Measurements from ENCODE around the gene PPARG.

DNA sequence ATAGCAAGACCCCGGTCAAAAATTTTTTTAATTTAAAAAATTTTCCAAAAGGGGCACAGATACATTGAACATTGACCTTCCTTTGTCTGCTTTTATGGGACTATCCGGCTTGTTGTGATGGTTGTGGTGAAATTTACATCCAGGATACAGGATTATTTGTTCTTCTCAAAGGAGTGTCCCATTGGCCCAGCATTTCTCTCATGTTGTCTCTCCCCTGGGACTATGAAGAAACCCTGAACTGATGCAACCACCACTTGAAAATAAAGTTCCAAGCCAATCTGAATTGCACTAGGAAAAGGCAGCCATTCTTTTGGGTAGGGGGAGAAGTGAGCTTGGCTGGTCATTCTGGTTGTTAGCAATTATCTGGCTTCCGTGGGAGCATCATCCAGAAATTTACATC lies 58.4 kb downstream of the PPARG start:
- TF ChIP-seq EZH2 (IDR thresholded peaks at IDR 0.05; ENCODE audit: insufficient read depth, poor library complexity, severe bottlenecking), result no peak
- no peak for TF ChIP-seq EZH2phosphoT487 (IDR thresholded peaks at IDR 0.05; ENCODE audit: insufficient read depth, low read depth)
